H9 (cell line): ENCODE results near the gene RAB30. TPM values are rescaled to one million over a fixed set of nuclear protein-coding genes. Genes with fewer than 3 reads are reported as not detected.

ENCODE experiments used
- DNase-seq: peaks from one replicate; pipeline ENCODE4 v3.0.0-alpha.2; 2017
- H2AFZ ChIP-seq: one replicate; pipeline ENCODE4 v1.6.1; 2013; ENCODE audit warnings: mild to moderate bottlenecking, low read length, control low read depth, moderate library complexity
- H2AK5ac ChIP-seq: 2 replicates; pipeline ENCODE4 v1.6.1; 2013; ENCODE audit warnings: low read length, control low read depth, mixed read lengths; ENCODE audit not compliant: insufficient read length
- H2BK120ac ChIP-seq: one replicate; pipeline ENCODE4 v1.6.1; 2013; ENCODE audit warnings: low read depth, mild to moderate bottlenecking, low read length, control low read depth, inconsistent platforms; ENCODE audit not compliant: poor library complexity, severe bottlenecking
- H2BK12ac ChIP-seq: 2 replicates; pipeline ENCODE4 v1.6.1; 2013; ENCODE audit warnings: low read length, control low read depth, mixed read lengths, low read depth; ENCODE audit not compliant: insufficient read length
- H2BK15ac ChIP-seq: 2 replicates; pipeline ENCODE4 v1.6.1; 2013; ENCODE audit warnings: low read depth, low read length, control low read depth
- H2BK20ac ChIP-seq: one replicate; pipeline ENCODE4 v1.6.1; 2013; ENCODE audit warnings: low read depth, mild to moderate bottlenecking, low read length, control low read depth, inconsistent platforms; ENCODE audit not compliant: poor library complexity, severe bottlenecking
- H2BK5ac ChIP-seq: 2 replicates; pipeline ENCODE4 v1.6.1; 2013; ENCODE audit warnings: low read length, control low read depth, mixed read lengths; ENCODE audit not compliant: insufficient read length
- H3K14ac ChIP-seq: 2 replicates; pipeline ENCODE4 v1.6.1; 2013; ENCODE audit warnings: low read length, control low read depth; ENCODE audit not compliant: insufficient read depth
- H3K18ac ChIP-seq: 2 replicates; pipeline ENCODE4 v1.6.1; 2013; ENCODE audit warnings: low read depth, mild to moderate bottlenecking, mixed read lengths, low read length, control low read depth; ENCODE audit not compliant: insufficient read length
- H3K23ac ChIP-seq: 2 replicates; pipeline ENCODE4 v1.6.1; 2013; ENCODE audit warnings: low read length, control low read depth, mixed read lengths, low read depth; ENCODE audit not compliant: insufficient read length
- H3K23me2 ChIP-seq: 2 replicates; pipeline ENCODE4 v1.6.1; 2013; ENCODE audit warnings: low read depth, mild to moderate bottlenecking, mixed read lengths, low read length, control low read depth; ENCODE audit not compliant: insufficient read length, poor library complexity, severe bottlenecking
- H3K27ac ChIP-seq: 2 replicates; pipeline ENCODE4 v1.5.1; 2013; ENCODE audit warnings: low read length, control low read depth, mixed read lengths, low read depth; ENCODE audit not compliant: insufficient read length
- H3K27me3 ChIP-seq: 2 replicates; pipeline ENCODE4 v1.6.1; 2013; ENCODE audit warnings: low read length, control low read depth, inconsistent platforms; ENCODE audit not compliant: insufficient read depth
- H3K4ac ChIP-seq: 2 replicates; pipeline ENCODE4 v1.6.1; 2013; ENCODE audit warnings: low read depth, mild to moderate bottlenecking, control low read depth, inconsistent platforms, low read length, moderate library complexity
- H3K4me1 ChIP-seq: 2 replicates; pipeline ENCODE4 v1.6.1; 2013; ENCODE audit warnings: low read length, control low read depth, inconsistent platforms; ENCODE audit not compliant: insufficient read depth
- H3K4me2 ChIP-seq: 2 replicates; pipeline ENCODE4 v1.6.1; 2013; ENCODE audit warnings: low read length, control low read depth, mixed read lengths; ENCODE audit not compliant: insufficient read length, insufficient read depth
- H3K56ac ChIP-seq: 2 replicates; pipeline ENCODE4 v1.6.1; 2013; ENCODE audit warnings: low read depth, mild to moderate bottlenecking, mixed read lengths, low read length, control low read depth; ENCODE audit not compliant: insufficient read length
- H3K79me1 ChIP-seq: 2 replicates; pipeline ENCODE4 v1.6.1; 2013; ENCODE audit warnings: low read depth, mild to moderate bottlenecking, moderate library complexity, low read length, control low read depth, inconsistent platforms; ENCODE audit not compliant: insufficient read depth, poor library complexity, severe bottlenecking
- H3K79me2 ChIP-seq: 2 replicates; pipeline ENCODE4 v1.6.1; 2013; ENCODE audit warnings: low read length, control low read depth, inconsistent platforms; ENCODE audit not compliant: insufficient read depth
- H3K9ac ChIP-seq: 2 replicates; pipeline ENCODE4 v1.6.1; 2013; ENCODE audit warnings: low read length, control low read depth, mixed read lengths; ENCODE audit not compliant: insufficient read length; ENCODE audit errors: extremely low read depth
- H3K9me3 ChIP-seq: one replicate; pipeline ENCODE4 v1.6.1; 2013; ENCODE audit warnings: low read depth, low read length, inconsistent platforms; ENCODE audit not compliant: control insufficient read depth
- H3T11ph ChIP-seq: one replicate; pipeline ENCODE4 v1.6.1; 2013; ENCODE audit warnings: mild to moderate bottlenecking, low read length, control low read depth, inconsistent platforms
- H4K20me1 ChIP-seq: one replicate; pipeline ENCODE4 v1.6.1; 2013; ENCODE audit not compliant: control insufficient read depth, insufficient read length, insufficient read depth
- H4K5ac ChIP-seq: 2 replicates; pipeline ENCODE4 v1.6.1; 2013; ENCODE audit warnings: low read depth, mild to moderate bottlenecking, mixed read lengths, low read length, control low read depth; ENCODE audit not compliant: insufficient read length
- H4K8ac ChIP-seq: replicated peaks from 2 replicates; pipeline ENCODE4 v1.6.1; 2013; ENCODE audit warnings: low read length, control low read depth, mixed read lengths, low read depth; ENCODE audit not compliant: insufficient read length
- H4K91ac ChIP-seq: 2 replicates; pipeline ENCODE4 v1.6.1; 2013; ENCODE audit warnings: low read depth, mild to moderate bottlenecking, moderate library complexity, mixed read lengths, low read length, control low read depth; ENCODE audit not compliant: insufficient read length
- H3K27ac Mint-ChIP-seq, 3 experiments: 2 replicates in 2 of 3; 3 replicates in 1 of 3; pipeline ENCODE4 v1.8.0; 2020 to 2021; ENCODE audit warnings: mixed read lengths in 3 of 3, mild to moderate bottlenecking in 1 of 3, moderate library complexity in 1 of 3
- H3K27me3 Mint-ChIP-seq: 2 replicates; pipeline ENCODE4 v1.8.0; 2021; ENCODE audit warnings: low read depth, mild to moderate bottlenecking, moderate library complexity, mixed read lengths
- H3K36me3 Mint-ChIP-seq, 3 experiments: 2 replicates in 2 of 3; 3 replicates in 1 of 3; pipeline ENCODE4 v1.8.0; 2020 to 2021; ENCODE audit warnings: low read depth in 3 of 3, mixed read lengths in 3 of 3; ENCODE audit not compliant: insufficient read depth in 1 of 3
- H3K4me1 Mint-ChIP-seq, 2 experiments: 2 replicates each; pipeline ENCODE4 v1.8.0; 2020; ENCODE audit warnings: mixed read lengths in 2 of 2
- H3K4me3 Mint-ChIP-seq, 2 experiments: 2 replicates in 1 of 2; 3 replicates in 1 of 2; pipeline ENCODE4 v1.8.0; 2020 to 2021; ENCODE audit warnings: mild to moderate bottlenecking in 2 of 2, mixed read lengths in 2 of 2, moderate library complexity in 1 of 2
- H3K9me3 Mint-ChIP-seq, 2 experiments: 2 replicates in 1 of 2; 3 replicates in 1 of 2; pipeline ENCODE4 v1.8.0; 2020; ENCODE audit warnings: mild to moderate bottlenecking in 2 of 2, mixed read lengths in 2 of 2, moderate library complexity in 1 of 2
- CTCF ChIP-seq: fragments of 200-600 bp; sonication (generic); conservative IDR thresholded peaks from 3 replicates; pipeline ENCODE4 v1.8.0; 2021; ENCODE audit warnings: antibody characterized with exemption, mild to moderate bottlenecking
- WGBS: extraction: QIAGEN DNeasy Blood & Tissue Kit; methylation state at CpG from one replicate; pipeline ENCODE4 v1.1.7; 2013; ENCODE audit warnings: missing lambda C conversion rate, low lambda C conversion rate, mixed read lengths; ENCODE audit not compliant: insufficient read length; ENCODE audit errors: extremely low coverage; 5-methylcytosine and 5-hydroxymethylcytosine counted together
- total RNA-seq: library from RNA; stranded (reverse); gene quantifications from 2 replicates; pipeline ENCODE4 v1.2.1, GENCODE V29; 2021

The RAB30 gene
- total RNA-seq, 1 experiment from 2014 or later = 4.8 TPM

- no peak overlapping the region for H3K23ac ChIP-seq
Measured at GRCh38 chr11:83002053-83002452, 69.6 kb downstream of the RAB30 start.

More at GRCh38 chr11:83002053-83002452, 69.6 kb downstream of the RAB30 start:
- Histone ChIP-seq H4K20me1 (no peaks in the 10 kb centered on the region), H3K56ac (no peak overlapping the region), H2BK20ac (no peak overlapping the region), H3K9me3 (no peaks in the 10 kb centered on the region), H4K8ac (no peak overlapping the region), H3K27ac (no peak overlapping the region), H4K5ac (no peak overlapping the region), H3K27me3 (no peaks in the 10 kb centered on the region), H3K4me1 (no peaks in the 10 kb centered on the region; the same call in 1 of the 2 replicates), H3K14ac (no peak overlapping the region), H3K79me1 (no peaks in the 10 kb centered on the region), H2BK12ac (no peak overlapping the region), H2AK5ac (no peak overlapping the region), H3K18ac (no peak overlapping the region), H3K79me2 (no peaks in the 10 kb centered on the region), H3K9ac (no peak overlapping the region), H3T11ph (no peak overlapping the region), H2BK5ac (no peak overlapping the region), H3K23me2 (no peaks in the 10 kb centered on the region), H3K4me2 (no peak overlapping the region), H4K91ac (no peak overlapping the region), H2BK120ac (no peak overlapping the region), H2BK15ac (no peak overlapping the region), H2AFZ (no peak overlapping the region), H3K4ac (no peak overlapping the region)
- WGBS = no CpG with 5 or more reads among the region's 3 CpGs
- Mint-ChIP-seq H3K27ac (peak overlapping the region in 2 of 3 experiments; percentile 17 to 32; a peak in 2 of 7 replicates), H3K36me3 (no peaks in the 10 kb centered on the region), H3K4me1 (peaks cover 7 to 19% of the 10 kb centered on the region in 2 experiments; a peak in 3 of 4 replicates), H3K4me3 (no peak overlapping the region), H3K27me3 (no peaks in the 10 kb centered on the region), H3K9me3 (no peaks in the 10 kb centered on the region)
- TF ChIP-seq CTCF = no peak
- no peak for DNase-seq
